NOMO-1 (cell line): ENCODE data around the gene RAB32.
A peak's percentile ranks its signal among the peaks of the same experiment; 100 is the strongest.

ENCODE experiments used
- DNase-seq, 2 experiments: peaks; one replicate each; lab custom pipeline; 2025; ENCODE audit not compliant: unreplicated experiment in 2 of 2; lab: John Stamatoyannopoulos, UW

RAB32 gene

GRCh38 chr6:146581968-146582367 is 38.3 kb downstream of the RAB32 start:
- DNase-seq, result no peak

DNA sequence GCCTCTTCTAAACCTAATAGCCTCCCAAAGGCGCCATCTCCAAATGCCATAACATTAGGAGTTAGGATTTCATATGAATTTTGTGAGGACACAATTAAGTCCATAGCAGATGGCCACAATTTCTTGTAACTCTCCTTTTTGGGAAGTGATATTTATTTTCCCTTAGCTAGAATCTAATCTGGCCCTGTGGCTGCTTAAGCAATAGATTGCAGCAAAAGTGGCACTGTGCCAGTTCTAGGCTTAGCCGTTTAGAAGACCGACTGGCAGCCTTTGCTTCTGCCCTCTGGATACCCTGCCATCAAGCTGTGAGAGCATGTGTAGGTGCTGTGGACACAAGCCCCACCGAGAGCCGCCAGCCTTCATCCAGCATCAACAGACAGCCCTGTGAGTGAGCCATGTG is 39.2 kb downstream of the RAB32 start:
- DNase-seq, result peak; percentile 79 to 84

DNA sequence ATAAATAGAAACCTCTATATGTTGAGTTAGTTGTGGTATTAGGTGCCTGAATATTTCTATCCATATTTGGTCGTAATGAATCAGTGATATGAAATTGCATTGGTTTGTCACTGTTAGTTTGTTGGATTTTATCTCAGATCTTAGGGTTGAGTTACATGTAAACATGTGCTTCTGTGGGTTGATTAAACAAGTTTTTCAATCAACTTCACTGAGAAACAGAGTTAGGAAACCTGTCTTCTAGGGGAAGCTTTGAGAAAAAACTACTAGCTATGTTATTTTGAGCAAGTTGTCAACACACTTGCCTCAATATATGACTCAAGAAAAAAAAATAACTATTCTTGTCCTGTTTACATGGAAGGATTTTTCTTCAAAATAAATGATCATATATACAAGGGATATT is 40.3 kb downstream of the RAB32 start:
- no peak for DNase-seq

- peak; percentile 21 to 52 for DNase-seq
Observed at GRCh38 chr6:146587459-146587858, 43.8 kb downstream of the RAB32 start.

DNA sequence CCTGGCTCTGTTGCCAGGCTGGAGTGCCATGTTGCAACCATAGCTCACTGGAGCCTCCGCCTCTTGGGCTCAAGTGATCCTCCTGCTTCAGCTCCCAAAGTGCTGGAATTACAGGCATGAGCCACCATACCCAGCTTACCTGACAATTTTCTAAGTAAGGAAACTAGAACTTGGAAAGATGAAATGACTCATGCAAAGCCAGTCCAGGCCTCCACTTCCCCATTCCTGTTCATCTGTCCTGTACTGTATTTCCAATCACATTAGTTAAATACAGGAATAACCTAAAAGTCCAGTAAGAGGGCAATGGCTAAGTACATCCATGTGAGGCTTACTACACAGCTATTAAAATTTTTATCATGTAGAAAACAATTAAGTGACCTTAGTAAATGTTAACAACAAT is 46.9 kb downstream of the RAB32 start:
- no peak for DNase-seq

- no peak for DNase-seq
Observed at GRCh38 chr6:146592451-146592850, 48.8 kb downstream of the RAB32 start.

DNA sequence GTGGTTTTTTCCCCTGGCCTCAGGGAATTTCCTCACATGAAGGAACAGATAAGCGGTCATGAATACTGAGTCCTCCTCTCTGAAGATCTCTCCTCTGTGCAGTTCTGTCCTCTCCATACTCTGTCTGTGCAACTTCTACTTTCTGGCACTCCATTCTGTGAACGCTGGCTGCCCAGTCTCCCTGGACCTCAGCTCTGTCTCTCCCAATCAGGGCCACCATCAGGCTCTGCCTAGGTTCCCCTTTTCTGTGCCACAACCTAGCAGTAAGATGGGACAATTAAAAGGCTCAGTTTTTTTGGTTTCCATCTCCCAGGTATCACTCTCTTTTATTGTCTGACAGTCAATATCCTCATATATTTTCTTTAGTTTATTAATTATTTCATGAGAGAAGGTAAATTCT is 50.4 kb downstream of the RAB32 start:
- DNase-seq, result peak; percentile 71 to 77

DNA sequence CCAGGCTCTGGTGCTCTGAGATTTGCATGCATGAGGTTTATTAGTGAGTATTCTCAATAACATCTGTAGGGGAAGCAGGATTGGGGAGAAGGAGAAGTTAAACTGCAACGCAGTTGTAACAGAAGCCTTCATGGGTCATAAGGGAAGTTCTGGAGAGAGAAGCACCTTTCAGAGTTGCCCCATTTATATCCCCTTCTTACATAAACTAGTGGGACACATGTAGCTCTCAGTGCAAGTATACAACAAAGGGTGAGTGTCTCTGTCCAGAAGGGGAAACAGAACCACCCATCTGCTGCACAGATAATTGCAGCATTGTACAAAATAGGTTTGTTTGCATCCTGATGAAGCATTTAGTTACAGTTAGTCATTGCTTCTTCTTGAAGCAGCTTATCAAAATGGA is 50.9 kb downstream of the RAB32 start:
- peak; percentile 60 to 76 for DNase-seq

GRCh38 chr6:146595972-146596731 is 52.5 kb downstream of the RAB32 start:
- peak; percentile 91 to 96 for DNase-seq

DNA sequence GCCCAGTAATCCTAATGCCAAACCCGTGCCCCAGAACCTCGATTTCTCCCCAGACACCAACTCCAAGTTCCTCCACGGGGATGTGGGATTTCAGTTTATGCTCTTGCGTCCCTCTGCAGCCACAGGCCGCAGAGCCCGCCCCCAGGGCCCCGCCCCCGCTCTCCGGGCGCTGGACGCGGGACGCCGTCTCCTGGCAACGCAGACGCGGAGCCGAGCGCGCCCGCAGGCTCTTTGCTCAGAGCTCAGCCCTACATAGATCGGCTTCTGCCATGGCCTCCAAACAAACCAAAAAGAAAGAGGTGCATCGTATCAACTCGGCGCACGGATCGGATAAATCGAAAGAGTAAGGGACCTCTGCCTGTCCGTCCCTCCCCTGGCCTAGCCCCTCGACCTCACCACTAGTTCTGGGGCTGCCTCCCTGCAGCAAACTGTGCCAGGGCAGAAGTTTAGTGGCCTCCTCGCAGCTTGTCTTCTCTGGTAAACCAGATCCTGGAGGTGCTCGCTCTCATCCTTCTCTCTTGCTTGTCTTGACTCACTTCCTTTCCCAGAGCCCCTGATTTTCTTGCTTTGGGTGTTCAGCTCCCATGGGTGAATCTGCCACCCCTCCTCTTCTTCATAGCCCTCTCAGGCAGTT is 55.3 kb downstream of the RAB32 start, which contains the start of gene ADGB:
TSS of gene ADGB (plus strand) at position 201 of the 634 bp plus-strand sequence. CDS start at position 270, 69 bp downstream.
- peak; percentile 9 to 28 for DNase-seq

DNA sequence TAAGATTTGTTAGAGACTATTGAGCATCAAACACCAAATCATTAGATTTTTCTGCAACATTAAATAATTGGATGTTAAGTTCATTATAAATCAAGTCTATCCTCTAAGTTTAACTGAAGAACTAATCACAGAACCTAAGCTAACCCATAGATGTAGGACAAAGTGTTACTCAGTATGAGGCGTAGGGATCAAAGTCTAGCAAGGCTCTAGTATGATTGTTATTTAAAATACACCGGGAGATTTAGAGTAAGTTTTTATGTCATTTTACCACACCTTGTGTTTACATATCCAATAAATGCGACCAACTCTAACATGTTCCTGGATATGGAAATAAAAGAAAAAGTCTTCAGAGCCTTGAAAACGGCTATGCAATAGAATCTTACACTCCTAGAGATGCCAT is 57.7 kb downstream of the RAB32 start:
- DNase-seq, result no peak

DNA sequence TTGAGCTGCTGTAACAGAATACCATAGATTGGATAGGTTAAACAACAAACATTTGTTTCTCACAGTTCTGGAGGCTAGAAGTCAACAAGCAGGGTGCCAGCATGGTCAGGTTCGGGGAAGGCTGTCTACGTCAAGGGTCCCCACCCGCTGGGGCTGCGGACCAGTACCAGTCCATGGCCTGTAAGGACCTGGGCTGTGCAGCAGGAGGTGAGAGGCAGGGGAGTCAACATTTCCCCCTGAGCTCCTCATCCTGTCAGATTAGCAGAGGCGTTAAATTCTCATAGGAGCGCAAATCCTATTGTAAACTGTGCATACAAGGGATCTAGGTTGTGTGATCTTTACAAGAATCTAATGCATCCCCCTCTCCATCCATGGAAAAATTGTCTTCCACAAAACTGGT is 58.9 kb downstream of the RAB32 start:
- DNase-seq, result no peak
